Medulla oblongata (tissue), 1 donor: Measurements from ENCODE around the gene MDFI.

Experiments used
- DNase-seq: peaks from one replicate; pipeline ENCODE4 v3.0.0-alpha.2; 2015; ENCODE audit errors: extremely low spot score

Gene MDFI

GRCh38 chr6:41634657-41635056 lies 3.6 kb upstream of the MDFI start:
- DNase-seq, result peak; percentile 35

- no peak for DNase-seq
These were observed 2.9 kb upstream of the MDFI start for GRCh38 chr6:41635365-41635764.

GRCh38 chr6:41636833-41637193 lies 1.5 kb upstream of the MDFI start:
- DNase-seq, result no peak

- no peak for DNase-seq
These were observed 870 bp upstream of the MDFI start for GRCh38 chr6:41637194-41638001.

GRCh38 chr6:41638935-41639808 lies 904 bp downstream of the MDFI start:
- no peak for DNase-seq

GRCh38 chr6:41639809-41640371 lies 1.6 kb downstream of the MDFI start:
- DNase-seq, result no peak

- DNase-seq, result no peak
These were observed 2.2 kb downstream of the MDFI start for GRCh38 chr6:41640426-41640825.

- no peak for DNase-seq
These were observed 3.2 kb downstream of the MDFI start for GRCh38 chr6:41641352-41641925.

- DNase-seq, result no peak
These were observed 4.1 kb downstream of the MDFI start for GRCh38 chr6:41642090-41642959.

- no peak for DNase-seq
These were observed 5.0 kb downstream of the MDFI start for GRCh38 chr6:41642960-41643898.

- no peak for DNase-seq
These were observed 5.6 kb downstream of the MDFI start for GRCh38 chr6:41643899-41644269.

- no peak for DNase-seq
These were observed 6.1 kb downstream of the MDFI start for GRCh38 chr6:41644297-41644879.

- no peak for DNase-seq
These were observed 6.8 kb downstream of the MDFI start for GRCh38 chr6:41645007-41645618.

GRCh38 chr6:41646026-41646795 lies 7.9 kb downstream of the MDFI start:
- no peak for DNase-seq

- no peak for DNase-seq
These were observed 8.8 kb downstream of the MDFI start for GRCh38 chr6:41647061-41647511.

GRCh38 chr6:41648070-41648585 lies 9.9 kb downstream of the MDFI start:
- DNase-seq, result no peak

- DNase-seq, result no peak
These were observed 10.7 kb downstream of the MDFI start for GRCh38 chr6:41648921-41649320.

GRCh38 chr6:41649596-41649995 lies 11.3 kb downstream of the MDFI start:
- no peak for DNase-seq
